Breast epithelium (tissue), 4 donors: ENCODE measurements around the gene CD47. TPM values are rescaled to one million over a fixed set of nuclear protein-coding genes. Genes with fewer than 3 reads are reported as not detected.

Experiments used
- DNase-seq, 2 donors: peaks; one replicate each; pipeline ENCODE4 v3.0.0-alpha.2; 2019; ENCODE audit warnings: low spot score in 2 of 2
- H3K27ac ChIP-seq, 2 donors: fragments of 200-600 bp; sonication (generic) in 1 of 2; one replicate each; pipeline ENCODE4 v1.5.1; 2016 to 2019; ENCODE audit warnings: mild to moderate bottlenecking in 1 of 2
- H3K27me3 ChIP-seq, 2 donors: fragments of 200-600 bp; sonication (generic) in 1 of 2; one replicate each; pipeline versions ENCODE4 v1.5.1 to v1.6.0; 2017 to 2019; ENCODE audit warnings: control low read depth in 1 of 2, mild to moderate bottlenecking in 1 of 2
- H3K36me3 ChIP-seq: fragments of 200-600 bp; one replicate; pipeline ENCODE4 v1.5.1; 2019
- H3K4me1 ChIP-seq, 2 donors: fragments of 200-600 bp; sonication (generic); one replicate each; pipeline ENCODE4 v1.5.1; 2016 to 2019; ENCODE audit warnings: control low read depth in 1 of 2
- H3K4me3 ChIP-seq, 3 donors: fragments of 200-600 bp; sonication (generic); 1 replicate in 2 of 3; 2 replicates in 1 of 3; pipeline ENCODE4 v1.5.1; 2016 to 2019; ENCODE audit warnings: mild to moderate bottlenecking in 3 of 3, moderate library complexity in 2 of 3
- H3K9me3 ChIP-seq, 2 donors: fragments of 200-600 bp; sonication (generic) in 1 of 2; one replicate each; pipeline ENCODE4 v1.5.1; 2016 to 2019; ENCODE audit warnings: control low read depth in 1 of 2
- POLR2A ChIP-seq: fragments of 450-650 bp; IDR thresholded peaks from one replicate; pipeline ENCODE4 v1.6.1; 2016; ENCODE audit warnings: antibody characterized with exemption, mild to moderate bottlenecking, moderate library complexity
- POLR2AphosphoS5 ChIP-seq, 3 donors: sonication (generic); formaldehyde crosslinking; IDR thresholded peaks; one replicate each; pipeline ENCODE4 v1.6.1; 2017; ENCODE audit warnings: antibody characterized with exemption in 3 of 3
- intact Hi-C: fragments of 100-400 bp; cut with DNase I; formaldehyde crosslinking; loops from one replicate; pipeline ENCODE4 v1.15.1; 2023; ENCODE audit warnings: low total_unique reads
- total RNA-seq, 3 donors: library from RNA; depleted of rRNA; stranded (reverse); fragments of >200 nt; gene quantifications; one replicate each; pipeline ENCODE4 v1.1.0, GENCODE V29; 2016
- TF ChIP-seq, protein P1 (sequence below), 3 donors: fragments of 450-650 bp; IDR thresholded peaks; one replicate each; pipeline ENCODE4 v1.5.1; 2016 to 2017; ENCODE audit warnings: antibody characterized with exemption in 3 of 3, mild to moderate bottlenecking in 3 of 3, moderate library complexity in 3 of 3

Gene CD47
- total RNA-seq, 3 donors from 2014 or later: 52.8 to 126 (median 85.5) TPM

DNA sequence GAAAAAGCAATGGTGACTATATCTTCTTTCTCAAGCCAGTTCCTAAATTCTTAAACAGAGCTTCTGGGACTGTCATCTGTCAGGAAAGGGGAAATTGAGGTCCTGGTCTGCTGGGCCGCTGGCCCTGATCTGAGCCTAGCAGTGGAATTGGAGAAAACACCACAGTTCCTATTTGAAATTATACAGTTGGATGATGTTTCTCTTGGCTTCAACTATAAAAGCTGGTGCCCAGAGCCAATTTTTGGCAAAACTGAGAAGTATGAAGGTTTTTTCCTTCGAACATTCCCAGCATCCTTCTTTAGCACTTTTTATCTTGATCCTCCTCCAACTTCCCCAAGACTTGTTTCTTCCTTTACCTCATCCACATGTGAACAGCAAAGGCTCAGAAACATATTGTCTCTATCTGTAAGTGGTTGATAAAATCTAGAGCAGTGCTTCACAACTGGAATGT lies 83.9 kb downstream of the CD47 start:
- TF ChIP-seq, protein P1, sequence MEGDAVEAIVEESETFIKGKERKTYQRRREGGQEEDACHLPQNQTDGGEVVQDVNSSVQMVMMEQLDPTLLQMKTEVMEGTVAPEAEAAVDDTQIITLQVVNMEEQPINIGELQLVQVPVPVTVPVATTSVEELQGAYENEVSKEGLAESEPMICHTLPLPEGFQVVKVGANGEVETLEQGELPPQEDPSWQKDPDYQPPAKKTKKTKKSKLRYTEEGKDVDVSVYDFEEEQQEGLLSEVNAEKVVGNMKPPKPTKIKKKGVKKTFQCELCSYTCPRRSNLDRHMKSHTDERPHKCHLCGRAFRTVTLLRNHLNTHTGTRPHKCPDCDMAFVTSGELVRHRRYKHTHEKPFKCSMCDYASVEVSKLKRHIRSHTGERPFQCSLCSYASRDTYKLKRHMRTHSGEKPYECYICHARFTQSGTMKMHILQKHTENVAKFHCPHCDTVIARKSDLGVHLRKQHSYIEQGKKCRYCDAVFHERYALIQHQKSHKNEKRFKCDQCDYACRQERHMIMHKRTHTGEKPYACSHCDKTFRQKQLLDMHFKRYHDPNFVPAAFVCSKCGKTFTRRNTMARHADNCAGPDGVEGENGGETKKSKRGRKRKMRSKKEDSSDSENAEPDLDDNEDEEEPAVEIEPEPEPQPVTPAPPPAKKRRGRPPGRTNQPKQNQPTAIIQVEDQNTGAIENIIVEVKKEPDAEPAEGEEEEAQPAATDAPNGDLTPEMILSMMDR (IDR thresholded peaks at IDR 0.05): no peak
- TF ChIP-seq POLR2A (no peak), POLR2AphosphoS5 (IDR thresholded peaks at IDR 0.05) (no peak)
- H3K27me3 ChIP-seq: no peaks in the 10 kb centered on the region
- no peak for DNase-seq
- H3K4me1 ChIP-seq: peaks cover 0 to 5% of the 10 kb centered on the region in 2 donors
- no peaks in the 10 kb centered on the region for H3K36me3 ChIP-seq
- intact Hi-C loops: no loop called here
- H3K27ac ChIP-seq: peak overlapping the region; percentile 34 to 37
- no peak overlapping the region for H3K4me3 ChIP-seq
- H3K9me3 ChIP-seq: no peaks in the 10 kb centered on the region

DNA sequence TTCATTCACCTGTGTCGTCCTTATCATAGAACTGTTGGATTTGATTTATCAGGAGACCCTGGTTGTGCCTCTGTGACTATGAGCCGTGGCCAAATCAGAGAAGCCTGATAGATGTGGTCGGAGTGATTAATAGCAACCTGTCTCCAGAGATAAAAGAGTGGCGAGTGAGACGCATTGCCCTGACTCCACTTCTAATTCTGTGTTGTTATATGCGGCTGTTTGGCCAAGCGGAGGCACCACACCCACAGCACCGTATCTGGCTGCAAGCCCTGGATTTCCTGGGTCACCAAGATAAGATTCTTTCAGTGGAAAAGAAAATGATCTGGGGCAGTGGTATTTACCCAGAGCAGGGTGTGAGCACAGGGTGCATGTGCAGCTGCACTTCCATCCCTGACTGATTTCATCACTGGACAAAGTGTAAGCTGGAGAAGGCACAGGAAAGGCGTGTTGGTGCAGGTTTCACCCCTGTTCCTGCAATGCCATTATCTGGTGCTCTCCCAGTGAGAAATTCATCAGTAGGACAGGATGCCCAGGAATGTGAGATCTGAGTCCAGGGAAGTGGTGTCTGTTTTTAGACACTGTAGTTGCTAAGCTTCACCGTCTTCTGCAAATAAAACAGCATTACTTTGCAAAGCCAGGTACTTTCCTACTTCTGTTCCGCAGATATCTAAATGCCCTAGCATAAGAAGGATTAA lies 84.6 kb downstream of the CD47 start:
- Histone ChIP-seq H3K4me3 (no peak overlapping the region), H3K9me3 (no peaks in the 10 kb centered on the region), H3K4me1 (peaks cover 0 to 5% of the 10 kb centered on the region in 2 donors), H3K27ac (peak overlapping the region; percentile 35 to 37), H3K36me3 (no peaks in the 10 kb centered on the region), H3K27me3 (no peaks in the 10 kb centered on the region)
- peak in 1 of 2 donors; percentile 71 for DNase-seq
- intact Hi-C loops: no loop called here
- TF ChIP-seq POLR2AphosphoS5 (IDR thresholded peaks at IDR 0.05) (no peak), POLR2A (no peak)
- TF ChIP-seq, protein P1 (IDR thresholded peaks at IDR 0.05): no peak

DNA sequence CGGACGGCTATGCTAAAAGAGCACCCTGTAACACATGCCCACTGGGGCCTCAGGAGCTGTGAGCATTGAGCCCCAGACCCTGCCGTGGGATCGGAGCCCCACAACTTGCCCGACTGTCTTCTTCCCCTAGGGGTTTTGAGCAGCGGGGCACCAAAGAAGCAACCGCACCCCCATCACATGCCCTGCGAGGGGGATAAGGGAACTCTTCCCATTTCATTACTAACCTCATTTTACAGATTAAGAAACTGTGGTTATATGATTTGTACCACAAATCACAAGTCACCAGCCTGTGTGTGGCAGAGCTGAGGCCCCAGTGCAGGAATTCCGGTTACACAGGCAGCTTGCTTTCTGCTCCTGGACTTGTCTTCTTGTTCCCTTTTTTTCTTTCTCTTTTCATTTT lies 86.2 kb downstream of the CD47 start:
- no peak for TF ChIP-seq POLR2AphosphoS5 (IDR thresholded peaks at IDR 0.05)
- DNase-seq: no peak
- Histone ChIP-seq H3K36me3 (no peaks in the 10 kb centered on the region), H3K4me3 (no peak overlapping the region), H3K4me1 (peaks cover 0 to 5% of the 10 kb centered on the region in 2 donors), H3K27me3 (no peaks in the 10 kb centered on the region), H3K9me3 (no peaks in the 10 kb centered on the region), H3K27ac (no peak overlapping the region)
- intact Hi-C loops: no loop called here

DNA sequence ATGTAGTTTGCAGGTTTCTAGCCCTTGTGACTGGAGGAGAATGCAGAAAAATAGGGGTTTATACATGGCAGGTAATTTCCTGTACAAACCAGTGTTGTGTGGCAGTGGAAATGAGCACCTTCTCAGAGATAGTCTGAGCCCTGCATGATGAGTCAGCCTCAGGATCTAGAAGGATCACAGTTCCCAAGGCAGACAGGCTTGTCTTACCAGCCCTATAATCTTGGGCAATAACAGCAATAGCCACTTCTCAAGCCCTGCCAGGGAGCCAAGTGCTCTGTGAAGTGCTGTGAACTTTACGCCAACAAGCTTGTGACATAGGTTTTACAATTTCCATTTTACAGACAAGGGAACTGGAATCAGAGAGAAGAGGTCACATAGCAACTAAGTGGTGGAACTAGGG lies 89.4 kb downstream of the CD47 start:
- H3K4me1 ChIP-seq: no peaks in the 10 kb centered on the region
- H3K9me3 ChIP-seq: no peaks in the 10 kb centered on the region
- intact Hi-C loops: no loop called here
- TF ChIP-seq, protein P1 (IDR thresholded peaks at IDR 0.05): no peak
- TF ChIP-seq POLR2AphosphoS5 (IDR thresholded peaks at IDR 0.05): no peak
- no peak for TF ChIP-seq POLR2A
- no peak overlapping the region for H3K27ac ChIP-seq
- no peak overlapping the region for H3K4me3 ChIP-seq
- DNase-seq: no peak
- H3K27me3 ChIP-seq: no peaks in the 10 kb centered on the region
- no peaks in the 10 kb centered on the region for H3K36me3 ChIP-seq

DNA sequence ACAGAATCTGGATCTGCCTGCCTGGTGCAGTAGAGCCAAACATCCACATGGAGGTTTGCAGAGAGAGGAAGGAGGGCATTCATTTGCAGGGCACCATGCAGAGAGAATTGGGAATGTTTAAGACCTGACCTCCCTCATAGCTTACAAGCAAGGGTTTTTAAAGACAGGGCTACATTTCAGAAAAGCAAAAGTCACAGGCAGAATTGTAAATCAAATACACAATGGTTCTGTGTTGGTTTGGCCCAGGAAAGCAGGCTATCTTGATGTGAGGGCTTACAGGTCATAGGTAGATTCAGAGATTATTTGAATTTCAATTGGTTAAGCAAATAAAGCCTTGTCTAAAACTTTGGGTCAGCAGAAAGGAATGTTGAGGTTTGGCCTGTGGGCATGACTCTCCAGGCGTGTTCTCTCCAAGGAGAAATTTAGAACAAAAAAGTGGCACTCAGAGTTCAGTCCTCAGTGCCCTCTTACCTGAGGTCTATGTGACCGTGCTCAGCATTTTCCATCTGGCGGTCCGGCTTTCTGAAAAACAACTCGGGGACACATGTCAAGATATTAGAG lies 91.5 kb downstream of the CD47 start:
- Histone ChIP-seq H3K9me3 (no peaks in the 10 kb centered on the region), H3K4me3 (no peak overlapping the region), H3K4me1 (no peaks in the 10 kb centered on the region), H3K27me3 (no peaks in the 10 kb centered on the region), H3K27ac (peak overlapping the region in 1 of 2 donors; percentile 30), H3K36me3 (no peaks in the 10 kb centered on the region)
- DNase-seq: no peak
- TF ChIP-seq POLR2A: no peak
- TF ChIP-seq POLR2AphosphoS5 (IDR thresholded peaks at IDR 0.05): no peak
- TF ChIP-seq, protein P1 (IDR thresholded peaks at IDR 0.05): no peak
- intact Hi-C loops: no loop called here
